NB4 (cell line): Measurements from ENCODE around the gene SESTD1.

Experiments used
- CTCF ChIP-seq: IDR thresholded peaks from one replicate; pipeline ENCODE4 v1.5.1; 2012; ENCODE audit warnings: low read depth, low read length
- MAX ChIP-seq: IDR thresholded peaks from 2 replicates; pipeline ENCODE4 v1.6.1; 2011; ENCODE audit warnings: low read depth, low read length
- POLR2A ChIP-seq: IDR thresholded peaks from 2 replicates; pipeline ENCODE4 v1.6.1; 2011; ENCODE audit warnings: mild to moderate bottlenecking; ENCODE audit not compliant: insufficient read length; ENCODE audit errors: extremely low read depth

GRCh38 chr2:179137200-179137759, 127.4 kb downstream of the SESTD1 start:
- TF ChIP-seq CTCF (no peak), POLR2A (no peak), MAX (no peak)
